Stomach (tissue), 9 donors: ENCODE measurements around the gene CNN2. TPM values are rescaled to one million over a fixed set of nuclear protein-coding genes. Genes with fewer than 3 reads are reported as not detected.

Source experiments
- DNase-seq, 2 donors: peaks; one replicate each; pipeline versions ENCODE4 v3.0.0 to v3.0.0-alpha.2; 2013 to 2019
- H3K27ac ChIP-seq, 5 donors: fragments of 200-600 bp in 4 of 5; sonication (generic) in 4 of 5; one replicate each; pipeline ENCODE4 v1.5.1; 2013 to 2019; ENCODE audit warnings: mild to moderate bottlenecking in 1 of 5, moderate library complexity in 1 of 5
- H3K27me3 ChIP-seq, 3 donors: fragments of 200-600 bp; sonication (generic); one replicate each; pipeline ENCODE4 v1.5.1; 2017 to 2019; ENCODE audit warnings: mixed run types in 1 of 3
- H3K36me3 ChIP-seq, 4 donors: fragments of 200-600 bp; sonication (generic); 1 replicate in 3 of 4; 2 replicates in 1 of 4; pipeline ENCODE4 v1.5.1; 2016 to 2019
- H3K4me1 ChIP-seq, 4 donors: fragments of 200-600 bp; sonication (generic); one replicate each; pipeline ENCODE4 v1.5.1; 2016 to 2019
- H3K4me3 ChIP-seq, 4 donors: fragments of 200-600 bp; sonication (generic) in 3 of 4; one replicate each; pipeline ENCODE4 v1.5.1; 2016 to 2019; ENCODE audit warnings: mild to moderate bottlenecking in 1 of 4
- H3K9me3 ChIP-seq, 4 donors: fragments of 200-600 bp; sonication (generic); one replicate each; pipeline ENCODE4 v1.5.1; 2016 to 2019
- CTCF ChIP-seq, 7 experiments: fragments of 450-650 bp in 4 of 7; fragments of 200-600 bp in 3 of 7; sonication (generic) in 3 of 7; IDR thresholded peaks; one replicate each; pipeline ENCODE4 v1.5.1; 2016 to 2019; ENCODE audit warnings: antibody characterized with exemption in 7 of 7, control low read depth in 2 of 7, mild to moderate bottlenecking in 1 of 7
- EP300 ChIP-seq: sonication (generic); formaldehyde crosslinking; IDR thresholded peaks from one replicate; pipeline ENCODE4 v1.6.1; 2017; ENCODE audit warnings: antibody characterized with exemption
- POLR2A ChIP-seq, 4 donors: fragments of 450-650 bp; IDR thresholded peaks; one replicate each; pipeline ENCODE4 v1.6.1; 2016; ENCODE audit warnings: antibody characterized with exemption in 4 of 4, control low read depth in 2 of 4, mild to moderate bottlenecking in 1 of 4, moderate library complexity in 1 of 4
- POLR2AphosphoS5 ChIP-seq, 3 donors: sonication (generic); formaldehyde crosslinking; IDR thresholded peaks; one replicate each; pipeline ENCODE4 v1.6.1; 2016; ENCODE audit warnings: antibody characterized with exemption in 3 of 3
- WGBS, 5 donors: extraction: QIAGEN DNeasy Blood & Tissue Kit in 3 of 5; methylation state at CpG; one replicate each; pipeline versions ENCODE4 v1.1.5 to v1.1.7; 2013 to 2018; 5-methylcytosine and 5-hydroxymethylcytosine counted together
- intact Hi-C: fragments of 100-400 bp; cut with DNase I; formaldehyde crosslinking; loops from one replicate; pipeline ENCODE4 v1.15.1; 2023; ENCODE audit warnings: low total_unique reads
- polyA plus RNA-seq, 3 donors: library from polyadenylated mRNA; stranded (reverse); fragments of 200-250 nt; gene quantifications; one replicate each; pipeline ENCODE4 v1.2.3, GENCODE V29; 2013
- total RNA-seq, 5 donors: library from RNA; depleted of rRNA; stranded (reverse); fragments of >200 nt; gene quantifications; one replicate each; pipeline versions ENCODE4 v1.1.0 to v1.2.3, GENCODE V29; 2014 to 2016
- donor health status: healthy with polysubstance abuse.
- donor health status: Bipolar disorder and iron deficiency.
- donor health status: healthy.

The CNN2 gene
- total and polyA plus RNA-seq, 8 donors = 7.0 to 98.5 (median 81.4) TPM

GRCh38 chr19:1065606-1066109 lies 39.2 kb downstream of the CNN2 start:
- no peaks in the 10 kb centered on the region for H3K9me3 ChIP-seq
- H3K36me3 ChIP-seq = peaks cover 0 to 2% (median 0%) of the 10 kb centered on the region in 4 donors
- H3K4me3 ChIP-seq = no peak overlapping the region
- H3K27me3 ChIP-seq = peaks cover 0 to 58% (median 33%) of the 10 kb centered on the region in 3 donors
- TF ChIP-seq POLR2AphosphoS5 (IDR thresholded peaks at IDR 0.05) (no peak), EP300 (no peak), CTCF (IDR thresholded peaks at IDR 0.05) (no peak), POLR2A (IDR thresholded peaks at IDR 0.05) (no peak)
- 39 to 53% (median 47%) methylated on average over 9 to 17 of the region's 17 CpGs for WGBS, 5 donors
- intact Hi-C loops = no loop called here
- no peak overlapping the region for H3K27ac ChIP-seq
- H3K4me1 ChIP-seq = peaks cover 44 to 66% (median 58%) of the 10 kb centered on the region in 4 donors
- DNase-seq = no peak

DNA sequence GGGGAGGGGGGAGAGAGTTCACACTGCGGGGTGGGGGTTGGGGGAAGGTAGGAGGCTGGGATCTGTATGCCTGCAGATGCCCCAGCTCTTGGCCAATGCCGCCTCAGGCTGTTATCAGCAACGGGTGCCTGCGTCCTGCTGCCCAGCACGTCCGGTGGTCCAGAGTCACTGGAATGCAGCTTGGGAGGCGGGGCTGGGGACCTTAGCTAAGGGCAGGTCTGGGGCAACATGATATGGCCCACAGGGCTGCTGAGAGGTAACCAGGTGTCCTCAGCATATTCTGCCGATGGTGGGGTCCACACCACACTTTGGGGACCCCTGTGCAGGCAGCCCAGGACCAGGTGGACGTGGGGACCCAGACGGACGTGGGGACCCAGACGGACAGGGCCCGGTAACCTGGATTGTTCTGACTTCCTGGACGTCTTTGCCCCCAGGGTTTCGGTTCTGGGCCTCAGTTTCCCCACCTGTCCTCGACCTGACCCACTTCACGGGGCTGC lies 39.9 kb downstream of the CNN2 start:
- TF ChIP-seq POLR2A (IDR thresholded peaks at IDR 0.05) = no peak
- no peak for TF ChIP-seq EP300
- no peak for TF ChIP-seq POLR2AphosphoS5 (IDR thresholded peaks at IDR 0.05)
- TF ChIP-seq CTCF (IDR thresholded peaks at IDR 0.05) = no peak
- Histone ChIP-seq H3K9me3 (no peaks in the 10 kb centered on the region), H3K27me3 (peaks cover 0 to 65% (median 39%) of the 10 kb centered on the region in 3 donors), H3K27ac (peak overlapping the region in 2 of 5 donors; percentile 71 to 79), H3K36me3 (peaks cover 0 to 6% (median 0%) of the 10 kb centered on the region in 4 donors), H3K4me3 (peak overlapping the region; percentile 42 to 62 (median 50)), H3K4me1 (peaks cover 50 to 73% (median 64%) of the 10 kb centered on the region in 4 donors)
- intact Hi-C loops = no loop called here
- DNase-seq = no peak
- 16 to 40% (median 27%) methylated on average over 7 to 17 of the region's 17 CpGs for WGBS, 5 donors

DNA sequence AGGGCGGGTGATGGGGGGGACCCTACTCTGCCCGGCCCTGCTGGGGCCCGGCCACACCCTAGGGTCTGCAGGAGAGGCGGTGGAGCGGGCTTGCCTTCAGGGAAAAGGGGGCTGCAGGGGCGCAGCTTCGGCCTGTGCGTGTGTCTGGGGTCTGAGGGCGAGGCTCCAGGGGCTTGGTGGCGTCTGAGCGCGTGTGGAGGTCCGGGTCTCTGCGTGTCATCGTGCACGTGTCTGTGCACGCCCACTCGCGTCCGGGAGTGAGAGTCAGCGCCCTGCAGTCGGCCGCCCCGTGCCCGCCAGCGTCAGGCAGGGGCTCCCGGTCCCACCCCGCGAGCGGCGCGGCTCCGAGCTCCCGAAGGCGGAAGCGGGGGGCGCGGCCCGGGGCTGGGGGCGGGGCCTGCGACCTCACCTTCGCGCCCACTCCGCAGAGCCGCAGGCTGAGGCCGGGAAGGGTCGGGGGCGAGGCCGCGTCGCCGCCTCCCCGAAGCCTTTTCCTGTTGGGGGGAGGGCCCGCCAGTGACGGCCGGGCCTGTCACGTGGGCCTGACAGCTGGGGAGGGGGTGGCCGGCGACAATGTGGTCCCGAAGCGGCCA lies 40.4 kb downstream of the CNN2 start, which contains the start of gene ARHGAP45:
Gene ARHGAP45 (plus strand): TSS at position 420 of the 593 bp plus-strand sequence. CDS start 239 bp downstream, outside the sequence.
- Histone ChIP-seq H3K36me3 (peaks cover 0 to 6% (median 0%) of the 10 kb centered on the region in 4 donors), H3K27ac (peak within 1 kb of the TSS; percentile 37 to 87 (median 77)), H3K9me3 (no peaks in the 10 kb centered on the region), H3K4me1 (peaks cover 54 to 78% (median 69%) of the 10 kb centered on the region in 4 donors), H3K4me3 (peak within 1 kb of the TSS; percentile 42 to 62 (median 50)), H3K27me3 (peaks cover 0 to 70% (median 39%) of the 10 kb centered on the region in 3 donors)
- WGBS, 5 donors = 2 to 7% (median 2%) methylated on average over 32 to 61 of the region's 61 CpGs
- intact Hi-C loops = no loop called here
- TF ChIP-seq EP300 (no peak), POLR2AphosphoS5 (IDR thresholded peaks at IDR 0.05) (peak in 1 of 3 donors; percentile 14)
- DNase-seq = peak; percentile 60 to 79

DNA sequence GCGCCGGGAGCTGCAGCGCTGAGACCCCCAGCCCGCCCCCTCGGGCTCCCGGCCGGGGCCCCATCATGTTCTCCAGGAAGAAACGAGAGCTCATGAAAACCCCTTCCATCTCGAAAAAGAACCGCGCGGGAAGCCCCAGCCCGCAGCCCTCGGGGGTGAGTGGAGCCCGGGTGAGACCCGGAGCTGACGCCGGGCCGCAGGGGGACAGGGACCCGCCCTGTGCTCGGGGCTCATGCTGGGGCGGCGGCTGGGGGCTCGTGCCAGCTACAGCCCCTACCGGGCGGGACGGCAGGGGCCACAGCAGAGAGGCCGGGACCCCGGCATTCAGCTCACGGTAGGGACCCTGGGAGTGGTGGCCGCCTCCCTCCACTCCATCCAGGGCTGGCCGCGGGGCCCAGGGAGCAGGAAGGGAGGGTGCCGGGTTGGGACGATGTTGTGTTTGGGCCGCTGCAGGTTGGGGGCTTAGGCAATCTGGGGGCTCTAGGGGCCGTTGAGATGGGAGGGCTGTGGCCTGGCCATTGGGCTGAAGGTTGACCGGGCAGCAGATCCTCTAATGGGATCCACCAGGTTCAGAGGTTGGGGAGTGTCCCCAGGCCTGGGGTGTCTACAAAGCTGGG lies 41.0 kb downstream of the CNN2 start:
- intact Hi-C loops = no loop called here
- TF ChIP-seq CTCF (IDR thresholded peaks at IDR 0.05) (no peak), POLR2AphosphoS5 (IDR thresholded peaks at IDR 0.05) (no peak), EP300 (no peak), POLR2A (IDR thresholded peaks at IDR 0.05) (no peak)
- Histone ChIP-seq H3K9me3 (no peaks in the 10 kb centered on the region), H3K36me3 (peaks cover 0 to 8% (median 0%) of the 10 kb centered on the region in 4 donors), H3K27ac (peak overlapping the region; percentile 37 to 87 (median 77)), H3K4me1 (peaks cover 54 to 83% (median 71%) of the 10 kb centered on the region in 4 donors), H3K4me3 (peak overlapping the region; percentile 42 to 62 (median 50)), H3K27me3 (peaks cover 0 to 76% (median 39%) of the 10 kb centered on the region in 3 donors)
- 4 to 25% (median 6%) methylated on average over 2 to 38 of the region's 38 CpGs for WGBS, 5 donors
- no peak for DNase-seq
